ENCODE measurements around the gene HBA2.
"Not testable (repeated sequence)": the region's sequence is repeated elsewhere in the genome, so short reads cannot be mapped to it uniquely, and the experiment has no call there.

Gene HBA2

DNA sequence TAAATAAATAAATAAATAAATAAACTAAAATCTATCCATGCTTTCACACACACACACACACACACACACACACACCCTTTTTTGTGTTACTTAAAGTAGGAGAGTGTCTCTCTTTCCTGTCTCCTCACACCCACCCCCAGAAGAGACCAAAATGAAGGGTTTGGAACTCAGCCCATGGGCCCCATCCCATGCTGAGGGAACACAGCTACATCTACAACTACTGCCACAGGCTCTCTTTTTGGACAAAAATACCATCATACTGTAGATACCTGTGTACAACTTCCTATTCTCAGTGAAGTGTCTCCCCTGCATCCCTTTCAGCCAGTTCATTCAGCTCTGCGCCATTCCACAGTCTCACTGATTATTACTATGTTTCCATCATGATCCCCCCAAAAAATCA lies 1.9 kb upstream of the HBA2 start:
- peaks cover 85% of the 10 kb centered on the region for H3K27me3 Mint-ChIP-seq
- peaks cover 4% of the 10 kb centered on the region for H3K36me3 Mint-ChIP-seq (ENCODE audit: insufficient read depth)
- no peak overlapping the region for H3K27ac Mint-ChIP-seq (ENCODE audit: low read depth)
- DNase-seq (ENCODE audit: low spot score in 2 of 2), result no peak
- no peaks in the 10 kb centered on the region for H3K9me3 Mint-ChIP-seq
- no peak overlapping the region for H3K4me3 Mint-ChIP-seq
- ATAC-seq (replicated peaks; ENCODE audit: extremely low read depth, poor library complexity, severe bottlenecking), result no peak
- no peaks in the 10 kb centered on the region for H3K4me1 Mint-ChIP-seq

DNA sequence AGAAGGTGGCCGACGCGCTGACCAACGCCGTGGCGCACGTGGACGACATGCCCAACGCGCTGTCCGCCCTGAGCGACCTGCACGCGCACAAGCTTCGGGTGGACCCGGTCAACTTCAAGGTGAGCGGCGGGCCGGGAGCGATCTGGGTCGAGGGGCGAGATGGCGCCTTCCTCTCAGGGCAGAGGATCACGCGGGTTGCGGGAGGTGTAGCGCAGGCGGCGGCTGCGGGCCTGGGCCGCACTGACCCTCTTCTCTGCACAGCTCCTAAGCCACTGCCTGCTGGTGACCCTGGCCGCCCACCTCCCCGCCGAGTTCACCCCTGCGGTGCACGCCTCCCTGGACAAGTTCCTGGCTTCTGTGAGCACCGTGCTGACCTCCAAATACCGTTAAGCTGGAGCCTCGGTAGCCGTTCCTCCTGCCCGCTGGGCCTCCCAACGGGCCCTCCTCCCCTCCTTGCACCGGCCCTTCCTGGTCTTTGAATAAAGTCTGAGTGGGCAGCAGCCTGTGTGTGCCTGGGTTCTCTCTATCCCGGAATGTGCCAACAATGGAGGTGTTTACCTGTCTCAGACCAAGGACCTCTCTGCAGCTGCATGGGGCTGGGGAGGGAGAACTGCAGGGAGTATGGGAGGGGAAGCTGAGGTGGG lies 657 bp downstream of the HBA2 start:
- not testable (repeated sequence) for H3K36me3 Mint-ChIP-seq (ENCODE audit: insufficient read depth); H3K4me1 Mint-ChIP-seq; H3K27ac Mint-ChIP-seq (ENCODE audit: low read depth); DNase-seq (ENCODE audit: low spot score in 2 of 2); H3K9me3 Mint-ChIP-seq; ATAC-seq (replicated peaks; ENCODE audit: extremely low read depth, poor library complexity, severe bottlenecking)
- peaks cover 79% of the 10 kb centered on the region for H3K27me3 Mint-ChIP-seq
- peak overlapping the region; percentile 32 for H3K4me3 Mint-ChIP-seq

DNA sequence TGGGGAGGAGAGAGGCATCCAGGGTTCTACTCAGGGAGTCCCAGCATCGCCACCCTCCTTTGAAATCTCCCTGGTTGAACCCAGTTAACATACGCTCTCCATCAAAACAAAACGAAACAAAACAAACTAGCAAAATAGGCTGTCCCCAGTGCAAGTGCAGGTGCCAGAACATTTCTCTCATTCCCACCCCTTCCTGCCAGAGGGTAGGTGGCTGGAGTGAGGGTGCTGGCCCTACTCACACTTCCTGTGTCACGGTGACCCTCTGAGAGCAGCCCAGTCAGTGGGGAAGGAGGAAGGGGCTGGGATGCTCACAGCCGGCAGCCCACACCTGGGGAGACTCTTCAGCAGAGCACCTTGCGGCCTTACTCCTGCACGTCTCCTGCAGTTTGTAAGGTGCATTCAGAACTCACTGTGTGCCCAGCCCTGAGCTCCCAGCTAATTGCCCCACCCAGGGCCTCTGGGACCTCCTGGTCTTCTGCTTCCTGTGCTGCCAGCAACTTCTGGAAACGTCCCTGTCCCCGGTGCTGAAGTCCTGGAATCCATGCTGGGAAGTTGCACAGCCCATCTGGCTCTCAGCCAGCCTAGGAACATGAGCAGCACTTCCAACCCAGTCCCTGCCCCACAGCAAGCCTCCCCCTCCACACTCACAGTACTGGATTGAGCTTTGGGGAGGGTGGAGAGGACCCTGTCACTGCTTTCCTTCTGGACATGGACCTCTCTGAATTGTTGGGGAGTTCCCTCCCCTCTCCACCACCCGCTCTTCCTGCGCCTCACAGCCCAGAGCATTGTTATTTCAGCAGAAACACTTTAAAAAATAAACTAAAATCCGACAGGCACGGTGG lies 1.5 kb downstream of the HBA2 start:
- Mint-ChIP-seq H3K27me3 (peaks cover 74% of the 10 kb centered on the region), H3K4me3 (peak overlapping the region; percentile 38)
- not testable (repeated sequence) for DNase-seq (ENCODE audit: low spot score in 2 of 2); ATAC-seq (replicated peaks; ENCODE audit: extremely low read depth, poor library complexity, severe bottlenecking); H3K4me1 Mint-ChIP-seq; H3K27ac Mint-ChIP-seq (ENCODE audit: low read depth); H3K36me3 Mint-ChIP-seq (ENCODE audit: insufficient read depth); H3K9me3 Mint-ChIP-seq

DNA sequence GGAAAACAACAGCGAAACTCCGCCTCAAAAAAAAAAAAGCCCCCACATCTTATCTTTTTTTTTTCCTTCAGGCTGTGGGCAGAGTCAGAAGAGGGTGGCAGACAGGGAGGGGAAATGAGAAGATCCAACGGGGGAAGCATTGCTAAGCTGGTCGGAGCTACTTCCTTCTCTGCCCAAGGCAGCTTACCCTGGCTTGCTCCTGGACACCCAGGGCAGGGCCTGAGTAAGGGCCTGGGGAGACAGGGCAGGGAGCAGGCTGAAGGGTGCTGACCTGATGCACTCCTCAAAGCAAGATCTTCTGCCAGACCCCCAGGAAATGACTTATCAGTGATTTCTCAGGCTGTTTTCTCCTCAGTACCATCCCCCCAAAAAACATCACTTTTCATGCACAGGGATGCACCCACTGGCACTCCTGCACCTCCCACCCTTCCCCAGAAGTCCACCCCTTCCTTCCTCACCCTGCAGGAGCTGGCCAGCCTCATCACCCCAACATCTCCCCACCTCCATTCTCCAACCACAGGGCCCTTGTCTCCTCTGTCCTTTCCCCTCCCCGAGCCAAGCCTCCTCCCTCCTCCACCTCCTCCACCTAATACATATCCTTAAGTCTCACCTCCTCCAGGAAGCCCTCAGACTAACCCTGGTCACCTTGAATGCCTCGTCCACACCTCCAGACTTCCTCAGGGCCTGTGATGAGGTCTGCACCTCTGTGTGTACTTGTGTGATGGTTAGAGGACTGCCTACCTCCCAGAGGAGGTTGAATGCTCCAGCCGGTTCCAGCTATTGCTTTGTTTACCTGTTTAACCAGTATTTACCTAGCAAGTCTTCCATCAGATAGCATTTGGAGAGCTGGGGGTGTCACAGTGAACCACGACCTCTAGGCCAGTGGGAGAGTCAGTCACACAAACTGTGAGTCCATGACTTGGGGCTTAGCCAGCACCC lies 2.6 kb downstream of the HBA2 start:
- Mint-ChIP-seq H3K4me3 (peak overlapping the region; percentile 38), H3K27ac (ENCODE audit: low read depth) (no peak overlapping the region), H3K27me3 (peaks cover 63% of the 10 kb centered on the region), H3K36me3 (ENCODE audit: insufficient read depth) (no peaks in the 10 kb centered on the region), H3K4me1 (no peaks in the 10 kb centered on the region), H3K9me3 (no peaks in the 10 kb centered on the region)
- ATAC-seq (replicated peaks; ENCODE audit: extremely low read depth, poor library complexity, severe bottlenecking) (no peak), DNase-seq (ENCODE audit: low spot score in 2 of 2) (no peak)

DNA sequence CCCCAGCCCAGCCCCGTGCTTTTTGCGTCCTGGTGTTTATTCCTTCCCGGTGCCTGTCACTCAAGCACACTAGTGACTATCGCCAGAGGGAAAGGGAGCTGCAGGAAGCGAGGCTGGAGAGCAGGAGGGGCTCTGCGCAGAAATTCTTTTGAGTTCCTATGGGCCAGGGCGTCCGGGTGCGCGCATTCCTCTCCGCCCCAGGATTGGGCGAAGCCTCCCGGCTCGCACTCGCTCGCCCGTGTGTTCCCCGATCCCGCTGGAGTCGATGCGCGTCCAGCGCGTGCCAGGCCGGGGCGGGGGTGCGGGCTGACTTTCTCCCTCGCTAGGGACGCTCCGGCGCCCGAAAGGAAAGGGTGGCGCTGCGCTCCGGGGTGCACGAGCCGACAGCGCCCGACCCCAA lies 3.3 kb downstream of the HBA2 start:
- not testable (repeated sequence) for H3K4me1 Mint-ChIP-seq; H3K4me3 Mint-ChIP-seq; H3K27ac Mint-ChIP-seq (ENCODE audit: low read depth); H3K9me3 Mint-ChIP-seq; H3K36me3 Mint-ChIP-seq (ENCODE audit: insufficient read depth); DNase-seq (ENCODE audit: low spot score in 2 of 2)
- peaks cover 56% of the 10 kb centered on the region for H3K27me3 Mint-ChIP-seq
- peak; percentile 11 for ATAC-seq (replicated peaks; ENCODE audit: extremely low read depth, poor library complexity, severe bottlenecking)

DNA sequence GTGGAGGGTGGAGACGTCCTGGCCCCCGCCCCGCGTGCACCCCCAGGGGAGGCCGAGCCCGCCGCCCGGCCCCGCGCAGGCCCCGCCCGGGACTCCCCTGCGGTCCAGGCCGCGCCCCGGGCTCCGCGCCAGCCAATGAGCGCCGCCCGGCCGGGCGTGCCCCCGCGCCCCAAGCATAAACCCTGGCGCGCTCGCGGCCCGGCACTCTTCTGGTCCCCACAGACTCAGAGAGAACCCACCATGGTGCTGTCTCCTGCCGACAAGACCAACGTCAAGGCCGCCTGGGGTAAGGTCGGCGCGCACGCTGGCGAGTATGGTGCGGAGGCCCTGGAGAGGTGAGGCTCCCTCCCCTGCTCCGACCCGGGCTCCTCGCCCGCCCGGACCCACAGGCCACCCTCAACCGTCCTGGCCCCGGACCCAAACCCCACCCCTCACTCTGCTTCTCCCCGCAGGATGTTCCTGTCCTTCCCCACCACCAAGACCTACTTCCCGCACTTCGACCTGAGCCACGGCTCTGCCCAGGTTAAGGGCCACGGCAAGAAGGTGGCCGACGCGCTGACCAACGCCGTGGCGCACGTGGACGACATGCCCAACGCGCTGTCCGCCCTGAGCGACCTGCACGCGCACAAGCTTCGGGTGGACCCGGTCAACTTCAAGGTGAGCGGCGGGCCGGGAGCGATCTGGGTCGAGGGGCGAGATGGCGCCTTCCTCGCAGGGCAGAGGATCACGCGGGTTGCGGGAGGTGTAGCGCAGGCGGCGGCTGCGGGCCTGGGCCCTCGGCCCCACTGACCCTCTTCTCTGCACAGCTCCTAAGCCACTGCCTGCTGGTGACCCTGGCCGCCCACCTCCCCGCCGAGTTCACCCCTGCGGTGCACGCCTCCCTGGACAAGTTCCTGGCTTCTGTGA lies 4.1 kb downstream of the HBA2 start, which contains the start of gene HBA1:
HBA1 (plus strand) TSS at position 204 of the 906 bp plus-strand sequence; CDS start at position 241, 37 bp downstream.
- not testable (repeated sequence) for H3K27ac Mint-ChIP-seq (ENCODE audit: low read depth); H3K4me1 Mint-ChIP-seq; H3K9me3 Mint-ChIP-seq; H3K36me3 Mint-ChIP-seq (ENCODE audit: insufficient read depth); DNase-seq (ENCODE audit: low spot score in 2 of 2)
- ATAC-seq (replicated peaks; ENCODE audit: extremely low read depth, poor library complexity, severe bottlenecking), result peak; percentile 16
- H3K4me3 Mint-ChIP-seq, result peak within 1 kb of the TSS; percentile 13
- H3K27me3 Mint-ChIP-seq, result peaks cover 49% of the 10 kb centered on the region

DNA sequence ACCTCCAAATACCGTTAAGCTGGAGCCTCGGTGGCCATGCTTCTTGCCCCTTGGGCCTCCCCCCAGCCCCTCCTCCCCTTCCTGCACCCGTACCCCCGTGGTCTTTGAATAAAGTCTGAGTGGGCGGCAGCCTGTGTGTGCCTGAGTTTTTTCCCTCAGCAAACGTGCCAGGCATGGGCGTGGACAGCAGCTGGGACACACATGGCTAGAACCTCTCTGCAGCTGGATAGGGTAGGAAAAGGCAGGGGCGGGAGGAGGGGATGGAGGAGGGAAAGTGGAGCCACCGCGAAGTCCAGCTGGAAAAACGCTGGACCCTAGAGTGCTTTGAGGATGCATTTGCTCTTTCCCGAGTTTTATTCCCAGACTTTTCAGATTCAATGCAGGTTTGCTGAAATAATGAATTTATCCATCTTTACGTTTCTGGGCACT lies 4.7 kb downstream of the HBA2 start:
- no peak for DNase-seq (ENCODE audit: low spot score in 2 of 2)
- Mint-ChIP-seq H3K27ac (ENCODE audit: low read depth) (no peak overlapping the region), H3K4me3 (peak overlapping the region; percentile 13), H3K4me1 (no peaks in the 10 kb centered on the region), H3K27me3 (peaks cover 43% of the 10 kb centered on the region), H3K36me3 (ENCODE audit: insufficient read depth) (peaks cover 2% of the 10 kb centered on the region), H3K9me3 (no peaks in the 10 kb centered on the region)
- no peak for ATAC-seq (replicated peaks; ENCODE audit: extremely low read depth, poor library complexity, severe bottlenecking)

DNA sequence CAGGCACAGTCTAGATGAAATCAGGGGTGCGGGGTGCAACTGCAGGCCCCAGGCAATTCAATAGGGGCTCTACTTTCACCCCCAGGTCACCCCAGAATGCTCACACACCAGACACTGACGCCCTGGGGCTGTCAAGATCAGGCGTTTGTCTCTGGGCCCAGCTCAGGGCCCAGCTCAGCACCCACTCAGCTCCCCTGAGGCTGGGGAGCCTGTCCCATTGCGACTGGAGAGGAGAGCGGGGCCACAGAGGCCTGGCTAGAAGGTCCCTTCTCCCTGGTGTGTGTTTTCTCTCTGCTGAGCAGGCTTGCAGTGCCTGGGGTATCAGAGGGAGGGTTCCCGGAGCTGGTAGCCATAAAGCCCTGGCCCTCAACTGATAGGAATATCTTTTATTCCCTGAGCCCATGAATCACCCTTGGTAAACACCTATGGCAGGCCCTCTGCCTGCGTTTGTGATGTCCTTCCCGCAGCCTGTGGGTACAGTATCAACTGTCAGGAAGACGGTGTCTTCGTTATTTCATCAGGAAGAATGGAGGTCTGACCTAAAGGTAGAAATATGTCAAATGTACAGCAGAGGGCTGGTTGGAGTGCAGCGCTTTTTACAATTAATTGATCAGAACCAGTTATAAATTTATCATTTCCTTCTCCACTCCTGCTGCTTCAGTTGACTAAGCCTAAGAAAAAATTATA lies 5.4 kb downstream of the HBA2 start:
- ATAC-seq (replicated peaks; ENCODE audit: extremely low read depth, poor library complexity, severe bottlenecking) (no peak), DNase-seq (ENCODE audit: low spot score in 2 of 2) (no peak)
- Mint-ChIP-seq H3K4me3 (peak overlapping the region; percentile 13), H3K36me3 (ENCODE audit: insufficient read depth) (peaks cover 2% of the 10 kb centered on the region), H3K27ac (ENCODE audit: low read depth) (no peak overlapping the region), H3K9me3 (no peaks in the 10 kb centered on the region), H3K27me3 (peaks cover 43% of the 10 kb centered on the region), H3K4me1 (no peaks in the 10 kb centered on the region)

DNA sequence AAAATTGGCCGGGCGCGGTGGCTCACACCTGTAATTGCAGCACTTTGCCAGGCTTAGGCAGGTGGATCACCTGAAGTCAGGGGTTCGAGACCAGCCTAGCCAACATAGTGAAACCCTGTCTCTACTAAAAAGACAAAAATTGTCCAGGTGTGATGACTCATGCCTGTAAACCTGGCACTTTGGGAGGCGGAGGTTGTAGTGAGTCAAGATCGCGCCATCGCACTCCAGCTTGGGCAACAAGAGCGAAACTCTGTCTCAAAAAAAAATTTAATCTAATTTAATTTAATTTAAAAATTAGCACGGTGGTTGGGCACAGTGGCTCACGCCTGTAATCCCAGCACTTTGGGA lies 6.0 kb downstream of the HBA2 start:
- Mint-ChIP-seq H3K27ac (ENCODE audit: low read depth) (no peak overlapping the region), H3K4me3 (no peak overlapping the region), H3K9me3 (no peaks in the 10 kb centered on the region), H3K27me3 (peaks cover 38% of the 10 kb centered on the region), H3K36me3 (ENCODE audit: insufficient read depth) (peaks cover 2% of the 10 kb centered on the region), H3K4me1 (no peaks in the 10 kb centered on the region)
- DNase-seq (ENCODE audit: low spot score in 2 of 2) (no peak), ATAC-seq (replicated peaks; ENCODE audit: extremely low read depth, poor library complexity, severe bottlenecking) (no peak)

DNA sequence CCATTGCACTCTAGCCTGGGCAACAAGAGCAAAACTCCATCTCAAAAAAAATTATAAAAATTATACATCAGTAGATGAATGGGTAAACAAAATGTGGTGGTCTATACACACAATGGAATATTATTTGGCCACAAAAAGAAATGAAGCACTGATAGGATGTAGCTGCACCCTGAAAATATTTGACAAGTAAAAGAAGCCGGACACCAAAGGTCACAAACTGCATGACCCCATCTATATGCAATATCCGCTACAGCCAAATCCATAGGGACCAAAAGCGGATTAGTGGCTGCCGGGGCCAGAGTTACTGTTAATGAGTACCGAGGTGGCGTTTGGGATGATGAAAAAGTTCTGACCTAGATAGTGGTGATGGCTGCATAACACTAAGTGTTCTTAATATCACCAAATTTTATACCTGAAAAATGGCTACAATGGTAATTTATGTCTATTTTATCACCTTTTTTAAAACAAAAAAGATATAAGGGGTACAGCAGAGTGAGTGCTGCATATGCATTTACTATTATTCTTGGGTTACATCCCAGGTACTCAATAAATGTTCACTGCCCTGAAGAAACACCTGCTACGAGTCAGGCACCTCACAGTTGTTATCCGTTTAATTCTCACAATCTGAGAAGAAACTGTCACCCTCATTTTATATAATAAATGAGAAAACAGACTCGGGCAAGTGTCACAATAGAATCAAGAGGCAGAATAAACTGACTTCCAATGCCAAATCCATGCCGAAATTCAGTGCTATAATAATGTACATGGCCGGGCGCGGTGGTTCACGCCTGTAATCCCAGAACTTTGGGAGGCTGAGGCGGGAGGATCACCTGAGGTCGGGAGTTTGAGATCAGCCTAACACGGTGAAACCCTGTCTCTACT lies 6.8 kb downstream of the HBA2 start:
- no peak for ATAC-seq (replicated peaks; ENCODE audit: extremely low read depth, poor library complexity, severe bottlenecking)
- no peak for DNase-seq (ENCODE audit: low spot score in 2 of 2)
- H3K27me3 Mint-ChIP-seq, result peaks cover 30% of the 10 kb centered on the region
- H3K9me3 Mint-ChIP-seq, result no peaks in the 10 kb centered on the region
- no peaks in the 10 kb centered on the region for H3K4me1 Mint-ChIP-seq
- peaks cover 3% of the 10 kb centered on the region for H3K36me3 Mint-ChIP-seq (ENCODE audit: insufficient read depth)
- H3K27ac Mint-ChIP-seq (ENCODE audit: low read depth), result no peak overlapping the region
- peak overlapping the region; percentile 48 for H3K4me3 Mint-ChIP-seq
